MM.1S (cell line): ENCODE data around the gene SGMS1.

Experiments
- DNase-seq: peaks from one replicate; pipeline ENCODE4 v3.0.0-alpha.2; 2015
- H2AFZ ChIP-seq: fragments of 300-600 bp; sonication (generic); 2 replicates; pipeline ENCODE4 v1.6.0; 2016; ENCODE audit warnings: antibody characterized with exemption, low read length
- H3F3A ChIP-seq: fragments of 300-600 bp; sonication (generic); 2 replicates; pipeline ENCODE4 v1.6.1; 2016; ENCODE audit warnings: mild to moderate bottlenecking, antibody characterized with exemption, low read length, moderate library complexity, mixed read lengths; ENCODE audit not compliant: insufficient read depth
- H3K27ac ChIP-seq: fragments of 300-600 bp; sonication (generic); 2 replicates; pipeline ENCODE4 v1.5.1; 2016; ENCODE audit warnings: mild to moderate bottlenecking, low read length
- H3K27me3 ChIP-seq: fragments of 300-600 bp; sonication (generic); replicated peaks from 2 replicates; pipeline ENCODE4 v1.6.0; 2016; ENCODE audit warnings: low read length; ENCODE audit not compliant: insufficient read depth
- H3K36me3 ChIP-seq: fragments of 300-600 bp; sonication (generic); replicated peaks from 2 replicates; pipeline ENCODE4 v1.6.1; 2016; ENCODE audit warnings: mild to moderate bottlenecking, low read length, mixed read lengths; ENCODE audit not compliant: insufficient read depth
- H3K4me1 ChIP-seq: fragments of 300-600 bp; sonication (generic); 2 replicates; pipeline ENCODE4 v1.6.1; 2016; ENCODE audit warnings: low read length, mixed read lengths
- H3K4me2 ChIP-seq: fragments of 300-600 bp; sonication (generic); 2 replicates; pipeline ENCODE4 v1.6.0; 2016; ENCODE audit warnings: low read depth, low read length
- H3K4me3 ChIP-seq: fragments of 300-600 bp; sonication (generic); 2 replicates; pipeline ENCODE4 v1.5.1; 2016; ENCODE audit warnings: low read length, mixed read lengths
- H3K79me2 ChIP-seq: fragments of 300-600 bp; sonication (generic); 2 replicates; pipeline ENCODE4 v1.6.1; 2016; ENCODE audit warnings: mixed run types, low read length, mixed read lengths
- H3K9ac ChIP-seq: fragments of 300-600 bp; sonication (generic); 2 replicates; pipeline ENCODE4 v1.6.1; 2016; ENCODE audit warnings: low read length, mixed read lengths
- H3K9me2 ChIP-seq: fragments of 300-600 bp; sonication (generic); replicated peaks from 2 replicates; pipeline ENCODE4 v1.6.1; 2016; ENCODE audit warnings: mild to moderate bottlenecking, low read length, mixed read lengths; ENCODE audit not compliant: insufficient read depth
- H3K9me3 ChIP-seq: fragments of 300-600 bp; sonication (generic); replicated peaks from 2 replicates; pipeline ENCODE4 v1.6.1; 2016; ENCODE audit warnings: mild to moderate bottlenecking, low read length, mixed read lengths; ENCODE audit not compliant: insufficient read depth
- H4K20me1 ChIP-seq: fragments of 300-600 bp; sonication (generic); 2 replicates; pipeline ENCODE4 v1.6.1; 2016; ENCODE audit warnings: mild to moderate bottlenecking, low read length, moderate library complexity, mixed read lengths; ENCODE audit not compliant: insufficient read depth
- EZH2 ChIP-seq: fragments of 300-600 bp; sonication (generic); optimal IDR thresholded peaks from 2 replicates; pipeline ENCODE3; 2017; ENCODE audit warnings: low read depth, mild to moderate bottlenecking, antibody characterized with exemption, low read length, mixed read lengths
- EZH2phosphoT487 ChIP-seq: fragments of 300-600 bp; sonication (generic); IDR thresholded peaks from 2 replicates; pipeline ENCODE4 v1.6.1; 2018; ENCODE audit warnings: antibody characterized with exemption, low read length
- TF ChIP-seq, protein P1 (sequence below): fragments of 300-600 bp; sonication (generic); IDR thresholded peaks from 2 replicates; pipeline ENCODE4 v1.5.1; 2016; ENCODE audit warnings: antibody characterized with exemption, low read length, mixed read lengths

SGMS1 gene

DNA sequence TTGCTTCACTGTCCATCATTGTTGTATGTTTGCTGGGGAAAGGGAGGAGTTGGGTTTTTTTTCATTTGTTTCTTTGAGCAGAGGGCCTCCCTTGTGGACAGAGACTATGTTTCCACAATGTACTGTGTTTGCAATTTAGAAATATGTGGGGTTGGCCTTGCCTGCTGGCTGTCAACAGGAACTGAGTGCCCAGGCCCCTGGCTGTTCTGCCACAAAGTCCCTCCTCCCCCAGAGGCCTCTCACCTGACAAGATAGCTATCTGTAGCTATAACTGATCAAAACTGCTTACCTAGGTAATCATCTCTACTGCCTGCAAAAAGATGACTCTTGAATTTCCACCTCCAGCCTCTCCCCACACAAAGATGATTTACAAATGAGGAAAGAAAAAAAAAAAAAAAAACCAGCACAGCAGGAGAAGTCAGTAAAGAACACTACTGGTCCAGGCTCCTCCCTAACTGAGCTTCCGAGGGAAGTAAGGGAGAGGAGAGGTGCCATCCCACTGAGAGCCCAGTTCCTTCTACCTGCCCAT lies 121.8 kb downstream of the SGMS1 start:
- Histone ChIP-seq H3K9me2 (no peaks in the 10 kb centered on the region), H3K79me2 (peaks cover 24% of the 10 kb centered on the region), H3K4me1 (peaks cover 46% of the 10 kb centered on the region), H3K27ac (peak overlapping the region; percentile 21; the same call in 1 of the 2 replicates), H3K9ac (no peak overlapping the region), H4K20me1 (no peaks in the 10 kb centered on the region), H3K9me3 (no peaks in the 10 kb centered on the region), H2AFZ (no peak overlapping the region), H3F3A (peaks cover 8% of the 10 kb centered on the region), H3K4me2 (peak overlapping the region; percentile 2; the same call in 1 of the 2 replicates), H3K27me3 (no peaks in the 10 kb centered on the region), H3K4me3 (no peak overlapping the region), H3K36me3 (no peaks in the 10 kb centered on the region)
- TF ChIP-seq, protein P1, sequence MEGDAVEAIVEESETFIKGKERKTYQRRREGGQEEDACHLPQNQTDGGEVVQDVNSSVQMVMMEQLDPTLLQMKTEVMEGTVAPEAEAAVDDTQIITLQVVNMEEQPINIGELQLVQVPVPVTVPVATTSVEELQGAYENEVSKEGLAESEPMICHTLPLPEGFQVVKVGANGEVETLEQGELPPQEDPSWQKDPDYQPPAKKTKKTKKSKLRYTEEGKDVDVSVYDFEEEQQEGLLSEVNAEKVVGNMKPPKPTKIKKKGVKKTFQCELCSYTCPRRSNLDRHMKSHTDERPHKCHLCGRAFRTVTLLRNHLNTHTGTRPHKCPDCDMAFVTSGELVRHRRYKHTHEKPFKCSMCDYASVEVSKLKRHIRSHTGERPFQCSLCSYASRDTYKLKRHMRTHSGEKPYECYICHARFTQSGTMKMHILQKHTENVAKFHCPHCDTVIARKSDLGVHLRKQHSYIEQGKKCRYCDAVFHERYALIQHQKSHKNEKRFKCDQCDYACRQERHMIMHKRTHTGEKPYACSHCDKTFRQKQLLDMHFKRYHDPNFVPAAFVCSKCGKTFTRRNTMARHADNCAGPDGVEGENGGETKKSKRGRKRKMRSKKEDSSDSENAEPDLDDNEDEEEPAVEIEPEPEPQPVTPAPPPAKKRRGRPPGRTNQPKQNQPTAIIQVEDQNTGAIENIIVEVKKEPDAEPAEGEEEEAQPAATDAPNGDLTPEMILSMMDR = no peak
- TF ChIP-seq EZH2phosphoT487 (no peak), EZH2 (no peak)
- DNase-seq = peak; percentile 83

GRCh38 chr10:50501478-50501877 lies 122.3 kb downstream of the SGMS1 start:
- H3K9me2 ChIP-seq = no peaks in the 10 kb centered on the region
- no peaks in the 10 kb centered on the region for H3K27me3 ChIP-seq
- H3K27ac ChIP-seq = peak overlapping the region; percentile 21; the same call in 1 of the 2 replicates
- no peaks in the 10 kb centered on the region for H3K9me3 ChIP-seq
- H3K4me3 ChIP-seq = no peak overlapping the region
- H3K9ac ChIP-seq = no peak overlapping the region
- H2AFZ ChIP-seq = no peak overlapping the region
- H4K20me1 ChIP-seq = no peaks in the 10 kb centered on the region
- TF ChIP-seq EZH2phosphoT487 = no peak
- TF ChIP-seq, protein P1 = no peak
- no peak for TF ChIP-seq EZH2
- H3K79me2 ChIP-seq = peaks cover 26% of the 10 kb centered on the region
- peaks cover 50% of the 10 kb centered on the region for H3K4me1 ChIP-seq
- peaks cover 8% of the 10 kb centered on the region for H3F3A ChIP-seq
- DNase-seq = no peak
- H3K36me3 ChIP-seq = no peaks in the 10 kb centered on the region
- no peak overlapping the region; the same call in 1 of the 2 replicates for H3K4me2 ChIP-seq

GRCh38 chr10:50498465-50498864 lies 125.3 kb downstream of the SGMS1 start:
- H2AFZ ChIP-seq = no peak overlapping the region
- H3K27me3 ChIP-seq = no peaks in the 10 kb centered on the region
- H3K9me2 ChIP-seq = no peaks in the 10 kb centered on the region
- TF ChIP-seq, protein P1 = no peak
- TF ChIP-seq EZH2phosphoT487 = no peak
- no peak for TF ChIP-seq EZH2
- no peaks in the 10 kb centered on the region for H3K9me3 ChIP-seq
- no peak overlapping the region for H3K4me3 ChIP-seq
- no peak overlapping the region for H3K9ac ChIP-seq
- no peak overlapping the region for H3K27ac ChIP-seq
- H4K20me1 ChIP-seq = no peaks in the 10 kb centered on the region
- H3F3A ChIP-seq = peaks cover 8% of the 10 kb centered on the region
- H3K4me2 ChIP-seq = peak overlapping the region; percentile 60; the same call in 1 of the 2 replicates
- no peaks in the 10 kb centered on the region for H3K36me3 ChIP-seq
- peaks cover 22% of the 10 kb centered on the region for H3K79me2 ChIP-seq
- peaks cover 40% of the 10 kb centered on the region for H3K4me1 ChIP-seq
- no peak for DNase-seq
